Liver (tissue), 9 donors: ENCODE measurements around the gene TMA7B. TPM values are rescaled to one million over a fixed set of nuclear protein-coding genes. Genes with fewer than 3 reads are reported as not detected.

ENCODE experiments used
- DNase-seq: peaks from one replicate; pipeline ENCODE4 v3.0.0-alpha.2; 2017; ENCODE audit warnings: low spot score
- H3K27ac ChIP-seq, 2 donors: one replicate each; pipeline ENCODE4 v1.7.0; 2013; ENCODE audit warnings: inconsistent platforms in 2 of 2, low read length in 2 of 2, control low read depth in 1 of 2, low read depth in 1 of 2, mild to moderate bottlenecking in 1 of 2
- H3K27me3 ChIP-seq, 4 donors: one replicate each; pipeline versions ENCODE4 v1.6.1 to v1.7.0; 2013; ENCODE audit warnings: low read length in 3 of 4, inconsistent platforms in 1 of 4, mild to moderate bottlenecking in 1 of 4, moderate library complexity in 1 of 4; ENCODE audit not compliant: control insufficient read depth in 4 of 4, insufficient read depth in 4 of 4
- H3K36me3 ChIP-seq, 4 donors: one replicate each; pipeline versions ENCODE4 v1.6.1 to v1.7.0; 2013; ENCODE audit warnings: low read length in 3 of 4, mild to moderate bottlenecking in 3 of 4, low read depth in 1 of 4, moderate library complexity in 1 of 4; ENCODE audit not compliant: control insufficient read depth in 4 of 4, insufficient read depth in 3 of 4
- H3K4me1 ChIP-seq, 4 donors: one replicate each; pipeline versions ENCODE4 v1.6.1 to v1.7.0; 2013; ENCODE audit warnings: low read length in 3 of 4, mild to moderate bottlenecking in 3 of 4, moderate library complexity in 1 of 4; ENCODE audit not compliant: control insufficient read depth in 4 of 4, insufficient read depth in 4 of 4
- H3K4me3 ChIP-seq, 3 donors: one replicate each; pipeline versions ENCODE4 v1.6.1 to v1.7.0; 2013; ENCODE audit warnings: low read length in 3 of 3, control low read depth in 1 of 3, low read depth in 1 of 3, mild to moderate bottlenecking in 1 of 3
- H3K9ac ChIP-seq, 2 donors: one replicate each; pipeline ENCODE4 v1.7.0; 2013; ENCODE audit warnings: low read length in 2 of 2, mild to moderate bottlenecking in 2 of 2, moderate library complexity in 2 of 2, control low read depth in 1 of 2, low read depth in 1 of 2
- H3K9me3 ChIP-seq, 4 donors: one replicate each; pipeline versions ENCODE4 v1.6.1 to v1.7.0; 2013; ENCODE audit warnings: low read length in 3 of 4; ENCODE audit not compliant: control insufficient read depth in 4 of 4
- ATF3 ChIP-seq: IDR thresholded peaks from 2 replicates; pipeline ENCODE4 v1.6.1; 2016; ENCODE audit warnings: antibody characterized with exemption
- CTCF ChIP-seq: fragments of 150-350 bp; IDR thresholded peaks from 2 replicates; pipeline ENCODE4 v1.5.1; 2017; ENCODE audit warnings: improper control_type of control experiment, low read depth, low read length; ENCODE audit not compliant: missing input control
- EGR1 ChIP-seq, 2 donors: IDR thresholded peaks; 2 replicates each; pipeline ENCODE4 v1.6.1; 2016 to 2018; ENCODE audit warnings: antibody characterized with exemption in 2 of 2, low read depth in 2 of 2
- FOXA1 ChIP-seq: IDR thresholded peaks from 2 replicates; pipeline ENCODE4 v1.6.1; 2016; ENCODE audit warnings: antibody characterized with exemption
- FOXA2 ChIP-seq: IDR thresholded peaks from 2 replicates; pipeline ENCODE4 v1.6.1; 2016; ENCODE audit warnings: antibody characterized with exemption
- GABPA ChIP-seq, 2 donors: IDR thresholded peaks in 1 of 2; conservative IDR thresholded peaks in 1 of 2; 2 replicates each; pipeline ENCODE4 v1.6.1; 2016; ENCODE audit warnings: antibody characterized with exemption in 2 of 2, mild to moderate bottlenecking in 1 of 2, moderate library complexity in 1 of 2
- HNF4A ChIP-seq, 2 donors: conservative IDR thresholded peaks; 2 replicates each; pipeline ENCODE4 v1.6.1; 2016; ENCODE audit warnings: antibody characterized with exemption in 2 of 2, mild to moderate bottlenecking in 2 of 2
- HNF4G ChIP-seq: IDR thresholded peaks from 2 replicates; pipeline ENCODE4 v1.6.1; 2016; ENCODE audit warnings: antibody characterized with exemption
- JUND ChIP-seq, 2 donors: IDR thresholded peaks; 2 replicates each; pipeline ENCODE4 v1.6.1; 2016; ENCODE audit warnings: antibody characterized with exemption in 2 of 2
- MAX ChIP-seq: IDR thresholded peaks from 2 replicates; pipeline ENCODE4 v1.6.1; 2016; ENCODE audit warnings: antibody characterized with exemption
- NR2F2 ChIP-seq: IDR thresholded peaks from 2 replicates; pipeline ENCODE4 v1.6.1; 2016; ENCODE audit warnings: antibody characterized with exemption
- RAD21 ChIP-seq, 2 donors: IDR thresholded peaks; 2 replicates each; pipeline ENCODE4 v1.6.1; 2016; ENCODE audit warnings: antibody characterized with exemption in 2 of 2, mild to moderate bottlenecking in 2 of 2
- RXRA ChIP-seq, 2 donors: IDR thresholded peaks; 2 replicates each; pipeline ENCODE4 v1.6.1; 2017 to 2018; ENCODE audit warnings: antibody characterized with exemption in 2 of 2, mild to moderate bottlenecking in 1 of 2
- SP1 ChIP-seq: IDR thresholded peaks from 2 replicates; pipeline ENCODE4 v1.6.1; 2018; ENCODE audit warnings: antibody characterized with exemption, mild to moderate bottlenecking
- TAF1 ChIP-seq: conservative IDR thresholded peaks from 2 replicates; pipeline ENCODE4 v1.6.1; 2016; ENCODE audit warnings: antibody characterized with exemption, mild to moderate bottlenecking
- YY1 ChIP-seq: IDR thresholded peaks from 2 replicates; pipeline ENCODE4 v1.6.1; 2016; ENCODE audit warnings: antibody characterized with exemption, mild to moderate bottlenecking
- ZBTB33 ChIP-seq: IDR thresholded peaks from 2 replicates; pipeline ENCODE4 v1.6.1; 2016; ENCODE audit warnings: antibody characterized with exemption
- WGBS: extraction: QIAGEN DNeasy Blood & Tissue Kit; methylation state at CpG from one replicate; pipeline ENCODE4 v1.1.7; 2013; 5-methylcytosine and 5-hydroxymethylcytosine counted together
- polyA plus RNA-seq, 2 donors: library from polyadenylated mRNA; stranded (reverse) in 1 of 2; unstranded in 1 of 2; fragments of 200-250 nt in 1 of 2; fragments of >200 nt in 1 of 2; fragmentation: Nextera tagmentation in 1 of 2; extraction: Ambion mirVana in 1 of 2; gene quantifications; one replicate each; pipeline versions ENCODE4 v1.2.1 to v1.2.3, GENCODE V29; 2013 to 2015
- total RNA-seq, 2 donors: library from RNA; depleted of rRNA; stranded (reverse); fragments of >200 nt; gene quantifications; one replicate each; pipeline ENCODE4 v1.2.3, GENCODE V29; 2014
- donor health status: healthy.
- donor health status: healthy.
- donor health status: healthy.
- donor health status: healthy.
- donor health status: healthy.

Gene TMA7B
- total and polyA plus RNA-seq, 4 donors, result 0.25 to 2.1 TPM; not detected in 2

GRCh38 chr22:40009292-40009774 is 49.1 kb downstream of the TMA7B start:
- TF ChIP-seq NR2F2 (no peak), RAD21 (IDR thresholded peaks at IDR 0.05) (no peak), GABPA (IDR thresholded peaks at IDR 0.05 in 1 of 2, conservative IDR thresholded peaks at IDR 0.05 in 1 of 2) (no peak), HNF4A (conservative IDR thresholded peaks at IDR 0.05) (no peak), CTCF (no peak), TAF1 (no peak), RXRA (IDR thresholded peaks at IDR 0.05) (no peak), FOXA1 (no peak), MAX (no peak), EGR1 (IDR thresholded peaks at IDR 0.05; ENCODE audit: low read depth in 2 of 2) (no peak), FOXA2 (no peak), YY1 (no peak), HNF4G (no peak), ATF3 (no peak), JUND (IDR thresholded peaks at IDR 0.05) (no peak), ZBTB33 (no peak)
- no peak overlapping the region for H3K27ac ChIP-seq
- H3K9ac ChIP-seq, result no peak overlapping the region
- no peaks in the 10 kb centered on the region for H3K9me3 ChIP-seq
- WGBS, result 59% methylated on average over 11 of the region's 11 CpGs
- DNase-seq, result no peak
- no peak overlapping the region for H3K4me3 ChIP-seq
- no peaks in the 10 kb centered on the region for H3K27me3 ChIP-seq
- H3K36me3 ChIP-seq, result no peaks in the 10 kb centered on the region
- no peaks in the 10 kb centered on the region for H3K4me1 ChIP-seq

- TF ChIP-seq TAF1 (no peak), CTCF (no peak), NR2F2 (no peak), RAD21 (IDR thresholded peaks at IDR 0.05) (no peak), SP1 (no peak), HNF4A (conservative IDR thresholded peaks at IDR 0.05) (no peak), MAX (no peak), JUND (IDR thresholded peaks at IDR 0.05) (no peak), FOXA1 (no peak), RXRA (IDR thresholded peaks at IDR 0.05) (no peak), ZBTB33 (no peak), FOXA2 (no peak), YY1 (no peak)
Measured at GRCh38 chr22:40009951-40010671, 49.9 kb downstream of the TMA7B start.

More at GRCh38 chr22:40009951-40010671, 49.9 kb downstream of the TMA7B start:
- no peak for DNase-seq
- H3K4me1 ChIP-seq, result peaks cover 0 to 4% (median 0%) of the 10 kb centered on the region in 4 donors
- no peak overlapping the region for H3K4me3 ChIP-seq
- 76% methylated on average over 24 of the region's 24 CpGs for WGBS
- H3K27ac ChIP-seq, result no peak overlapping the region
- H3K36me3 ChIP-seq, result no peaks in the 10 kb centered on the region
- H3K27me3 ChIP-seq, result no peaks in the 10 kb centered on the region
- no peak overlapping the region for H3K9ac ChIP-seq
- H3K9me3 ChIP-seq, result no peaks in the 10 kb centered on the region
